SK-N-SH treated with all-trans-retinoic acid at 6 μM for 48 hours (cell line): ENCODE data around the gene TADA2B.

Experiments
- BACH2 ChIP-seq: fragments of 250-450 bp; sonication (Bioruptor Pico); IDR thresholded peaks from 2 replicates; pipeline ENCODE4 v1.9.0; 2021; ENCODE audit warnings: mild to moderate bottlenecking, borderline replicate concordance
- ESRRG ChIP-seq: fragments of 250-450 bp; sonication (Bioruptor Pico); IDR thresholded peaks from 2 replicates; pipeline ENCODE4 v1.6.1; 2021; ENCODE audit warnings: mild to moderate bottlenecking
- ISL1 ChIP-seq: fragments of 250-450 bp; sonication (Bioruptor Pico); IDR thresholded peaks from 2 replicates; pipeline ENCODE4 v2.1.2; 2022; ENCODE audit warnings: mild to moderate bottlenecking, moderate library complexity
- OSR1 ChIP-seq: fragments of 250-450 bp; sonication (Bioruptor Pico); IDR thresholded peaks from 2 replicates; pipeline ENCODE4 v1.8.0; 2022; ENCODE audit warnings: moderate library complexity, mild to moderate bottlenecking, inconsistent platforms
- PPARA ChIP-seq: fragments of 250-450 bp; sonication (Bioruptor Pico); IDR thresholded peaks from 2 replicates; pipeline ENCODE4 v1.5.0; 2020; ENCODE audit warnings: mild to moderate bottlenecking, borderline replicate concordance
- RARB ChIP-seq: fragments of 250-450 bp; sonication (Bioruptor Pico); IDR thresholded peaks from 2 replicates; pipeline ENCODE4 v1.8.0; 2021; ENCODE audit warnings: mild to moderate bottlenecking, moderate library complexity
- ZC3H10 ChIP-seq: fragments of 250-450 bp; sonication (Bioruptor Pico); IDR thresholded peaks from 2 replicates; pipeline ENCODE4 v1.5.1; 2021; ENCODE audit warnings: mild to moderate bottlenecking, moderate library complexity
- ZFP3 ChIP-seq: fragments of 250-450 bp; sonication (Bioruptor Pico); IDR thresholded peaks from 2 replicates; pipeline ENCODE4 v1.5.0; 2020; ENCODE audit warnings: mild to moderate bottlenecking, moderate library complexity
- ZFP30 ChIP-seq: fragments of 450-650 bp; formaldehyde crosslinking; IDR thresholded peaks from 2 replicates; pipeline ENCODE4 v1.5.0; 2022; ENCODE audit warnings: mild to moderate bottlenecking, moderate library complexity
- ZNF70 ChIP-seq: fragments of 450-650 bp; formaldehyde crosslinking; IDR thresholded peaks from 2 replicates; pipeline ENCODE4 v1.5.0; 2020; ENCODE audit warnings: mild to moderate bottlenecking, moderate library complexity
- ZNF8 ChIP-seq: fragments of 450-650 bp; formaldehyde crosslinking; IDR thresholded peaks from 2 replicates; pipeline ENCODE4 v1.5.0; 2020; ENCODE audit warnings: mild to moderate bottlenecking, moderate library complexity
- TF ChIP-seq, protein P1 (sequence below): fragments of 250-450 bp; sonication (Bioruptor Pico); IDR thresholded peaks from 2 replicates; pipeline ENCODE4 v1.8.0; 2020; ENCODE audit warnings: mild to moderate bottlenecking, moderate library complexity, borderline replicate concordance
- TF ChIP-seq, protein P2 (sequence below): fragments of 250-450 bp; sonication (Bioruptor Pico); IDR thresholded peaks from 2 replicates; pipeline ENCODE4 v1.5.1; 2020; ENCODE audit warnings: low read depth, mild to moderate bottlenecking, moderate library complexity

DNA sequence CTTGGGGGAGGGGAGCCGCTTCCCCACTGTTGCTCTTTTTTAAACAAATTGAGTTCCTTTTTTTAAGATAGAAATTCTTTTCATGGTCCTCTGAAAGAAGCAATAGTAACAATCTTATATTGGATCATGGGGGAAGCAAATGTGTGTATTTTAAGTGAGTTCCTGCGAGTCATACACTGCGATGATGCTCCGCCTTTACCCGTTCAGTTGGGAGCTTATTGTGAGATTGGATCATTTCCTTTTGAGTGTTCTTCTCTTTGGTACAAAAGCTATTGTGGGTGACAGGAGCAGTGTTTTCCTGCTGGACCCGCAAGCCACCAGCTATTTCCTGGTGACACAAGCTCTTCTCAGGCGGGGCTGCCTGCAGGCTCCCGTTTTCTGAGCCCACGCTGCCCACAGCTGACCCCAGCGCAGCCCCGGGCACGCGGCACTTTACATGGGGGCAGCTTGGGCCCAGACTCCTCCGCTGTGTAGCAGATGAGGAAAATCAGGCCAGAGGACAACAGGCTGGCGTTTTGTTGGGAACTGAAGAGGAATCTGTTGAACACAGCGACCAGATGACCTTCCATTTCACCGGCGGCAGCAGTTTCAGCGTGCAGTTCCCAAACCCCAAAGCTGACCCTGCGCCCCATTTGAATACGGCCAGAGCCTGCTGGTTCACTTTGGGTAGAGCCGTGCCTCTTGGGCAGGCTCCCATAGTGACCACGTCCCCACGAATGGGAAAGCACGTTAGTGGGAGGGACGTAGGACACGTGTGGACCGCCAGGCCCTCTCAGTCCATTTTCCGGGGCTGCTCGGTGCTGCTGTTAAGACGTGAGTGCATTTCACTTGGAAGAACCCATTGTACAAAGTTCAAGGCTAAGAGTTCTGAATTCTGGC is 12.2 kb downstream of the TADA2B start:
- TF ChIP-seq PPARA (no peak), ZC3H10 (CRISPR knock-in tag) (no peak), ZFP3 (CRISPR knock-in tag) (no peak), ESRRG (no peak), ZNF70 (CRISPR knock-in tag) (no peak), RARB (CRISPR knock-in tag) (no peak), OSR1 (CRISPR knock-in tag) (no peak), ZFP30 (CRISPR knock-in tag) (no peak), ISL1 (CRISPR knock-in tag) (no peak), BACH2 (CRISPR knock-in tag) (no peak), ZNF8 (CRISPR knock-in tag) (no peak)
- TF ChIP-seq, protein P1, sequence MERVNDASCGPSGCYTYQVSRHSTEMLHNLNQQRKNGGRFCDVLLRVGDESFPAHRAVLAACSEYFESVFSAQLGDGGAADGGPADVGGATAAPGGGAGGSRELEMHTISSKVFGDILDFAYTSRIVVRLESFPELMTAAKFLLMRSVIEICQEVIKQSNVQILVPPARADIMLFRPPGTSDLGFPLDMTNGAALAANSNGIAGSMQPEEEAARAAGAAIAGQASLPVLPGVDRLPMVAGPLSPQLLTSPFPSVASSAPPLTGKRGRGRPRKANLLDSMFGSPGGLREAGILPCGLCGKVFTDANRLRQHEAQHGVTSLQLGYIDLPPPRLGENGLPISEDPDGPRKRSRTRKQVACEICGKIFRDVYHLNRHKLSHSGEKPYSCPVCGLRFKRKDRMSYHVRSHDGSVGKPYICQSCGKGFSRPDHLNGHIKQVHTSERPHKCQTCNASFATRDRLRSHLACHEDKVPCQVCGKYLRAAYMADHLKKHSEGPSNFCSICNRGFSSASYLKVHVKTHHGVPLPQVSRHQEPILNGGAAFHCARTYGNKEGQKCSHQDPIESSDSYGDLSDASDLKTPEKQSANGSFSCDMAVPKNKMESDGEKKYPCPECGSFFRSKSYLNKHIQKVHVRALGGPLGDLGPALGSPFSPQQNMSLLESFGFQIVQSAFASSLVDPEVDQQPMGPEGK (CRISPR knock-in tag): no peak
- TF ChIP-seq, protein P2, sequence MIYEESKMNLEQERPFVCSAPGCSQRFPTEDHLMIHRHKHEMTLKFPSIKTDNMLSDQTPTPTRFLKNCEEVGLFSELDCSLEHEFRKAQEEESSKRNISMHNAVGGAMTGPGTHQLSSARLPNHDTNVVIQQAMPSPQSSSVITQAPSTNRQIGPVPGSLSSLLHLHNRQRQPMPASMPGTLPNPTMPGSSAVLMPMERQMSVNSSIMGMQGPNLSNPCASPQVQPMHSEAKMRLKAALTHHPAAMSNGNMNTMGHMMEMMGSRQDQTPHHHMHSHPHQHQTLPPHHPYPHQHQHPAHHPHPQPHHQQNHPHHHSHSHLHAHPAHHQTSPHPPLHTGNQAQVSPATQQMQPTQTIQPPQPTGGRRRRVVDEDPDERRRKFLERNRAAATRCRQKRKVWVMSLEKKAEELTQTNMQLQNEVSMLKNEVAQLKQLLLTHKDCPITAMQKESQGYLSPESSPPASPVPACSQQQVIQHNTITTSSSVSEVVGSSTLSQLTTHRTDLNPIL (CRISPR knock-in tag): no peak
